Esophagus squamous epithelium (tissue), 4 donors: ENCODE results near the gene PRKCB.

Source experiments
- CTCF ChIP-seq, 6 experiments: fragments of 450-650 bp in 4 of 6; fragments of 200-600 bp in 2 of 6; sonication (generic) in 2 of 6; IDR thresholded peaks; one replicate each; pipeline ENCODE4 v1.5.1; 2016 to 2019; ENCODE audit warnings: antibody characterized with exemption in 6 of 6, mild to moderate bottlenecking in 4 of 6, moderate library complexity in 4 of 6
- POLR2A ChIP-seq, 4 donors: fragments of 450-650 bp; IDR thresholded peaks; one replicate each; pipeline ENCODE4 v1.6.1; 2017; ENCODE audit warnings: antibody characterized with exemption in 4 of 4, mild to moderate bottlenecking in 4 of 4, moderate library complexity in 3 of 4

- TF ChIP-seq CTCF (IDR thresholded peaks at IDR 0.05) = no peak
- no peak for TF ChIP-seq POLR2A (IDR thresholded peaks at IDR 0.05)
These were observed 215.3 kb downstream of the PRKCB start for GRCh38 chr16:24051125-24051524.
